ENCODE measurements around the gene NAPB.

- TF ChIP-seq POLR2A (IDR thresholded peaks at IDR 0.05): no peak
- TF ChIP-seq, protein P1, sequence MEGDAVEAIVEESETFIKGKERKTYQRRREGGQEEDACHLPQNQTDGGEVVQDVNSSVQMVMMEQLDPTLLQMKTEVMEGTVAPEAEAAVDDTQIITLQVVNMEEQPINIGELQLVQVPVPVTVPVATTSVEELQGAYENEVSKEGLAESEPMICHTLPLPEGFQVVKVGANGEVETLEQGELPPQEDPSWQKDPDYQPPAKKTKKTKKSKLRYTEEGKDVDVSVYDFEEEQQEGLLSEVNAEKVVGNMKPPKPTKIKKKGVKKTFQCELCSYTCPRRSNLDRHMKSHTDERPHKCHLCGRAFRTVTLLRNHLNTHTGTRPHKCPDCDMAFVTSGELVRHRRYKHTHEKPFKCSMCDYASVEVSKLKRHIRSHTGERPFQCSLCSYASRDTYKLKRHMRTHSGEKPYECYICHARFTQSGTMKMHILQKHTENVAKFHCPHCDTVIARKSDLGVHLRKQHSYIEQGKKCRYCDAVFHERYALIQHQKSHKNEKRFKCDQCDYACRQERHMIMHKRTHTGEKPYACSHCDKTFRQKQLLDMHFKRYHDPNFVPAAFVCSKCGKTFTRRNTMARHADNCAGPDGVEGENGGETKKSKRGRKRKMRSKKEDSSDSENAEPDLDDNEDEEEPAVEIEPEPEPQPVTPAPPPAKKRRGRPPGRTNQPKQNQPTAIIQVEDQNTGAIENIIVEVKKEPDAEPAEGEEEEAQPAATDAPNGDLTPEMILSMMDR (IDR thresholded peaks at IDR 0.05): no peak
Measured at GRCh38 chr20:23401051-23401450, 20.2 kb downstream of the NAPB start.
